Measurements from ENCODE around the gene POLR1G. TPM values are rescaled to one million over a fixed set of nuclear protein-coding genes. Genes with fewer than 3 reads are reported as not detected.

Gene POLR1G
- total RNA-seq, 1 donor from 2014 or later, result 26.5 TPM

GRCh38 chr19:45440259-45440638 is 33.8 kb downstream of the POLR1G start:
- Mint-ChIP-seq H3K27ac (peak overlapping the region; percentile 83), H3K36me3 (ENCODE audit: low read depth) (no peaks in the 10 kb centered on the region), H3K4me3 (peak overlapping the region; percentile 80), H3K27me3 (peaks cover 6% of the 10 kb centered on the region), H3K4me1 (peaks cover 29% of the 10 kb centered on the region), H3K9me3 (no peaks in the 10 kb centered on the region)
- intact Hi-C loops (cut with micrococcal nuclease), result no loop called here
- DNase-seq, result peak; percentile 64

GRCh38 chr19:45440873-45441654 is 34.6 kb downstream of the POLR1G start:
- Mint-ChIP-seq H3K27ac (peak overlapping the region; percentile 46), H3K4me3 (peak overlapping the region; percentile 80)
- no peak for DNase-seq

GRCh38 chr19:45442408-45442777 is 35.9 kb downstream of the POLR1G start:
- no peaks in the 10 kb centered on the region for H3K36me3 Mint-ChIP-seq (ENCODE audit: low read depth)
- H3K27ac Mint-ChIP-seq, result peak overlapping the region; percentile 36
- intact Hi-C loops (cut with micrococcal nuclease), result no loop called here
- peak overlapping the region; percentile 90 for H3K4me3 Mint-ChIP-seq
- H3K4me1 Mint-ChIP-seq, result peaks cover 32% of the 10 kb centered on the region
- H3K27me3 Mint-ChIP-seq, result peaks cover 6% of the 10 kb centered on the region
- H3K9me3 Mint-ChIP-seq, result no peaks in the 10 kb centered on the region
- no peak for DNase-seq

More at GRCh38 chr19:45440873-45441654, 34.6 kb downstream of the POLR1G start:
- Mint-ChIP-seq H3K36me3 (ENCODE audit: low read depth) (no peaks in the 10 kb centered on the region), H3K9me3 (no peaks in the 10 kb centered on the region), H3K4me1 (peaks cover 29% of the 10 kb centered on the region), H3K27me3 (peaks cover 6% of the 10 kb centered on the region)
- intact Hi-C loops (cut with micrococcal nuclease), result no loop called here

GRCh38 chr19:45442778-45443461 is 36.5 kb downstream of the POLR1G start:
- Mint-ChIP-seq H3K27me3 (peaks cover 6% of the 10 kb centered on the region), H3K36me3 (ENCODE audit: low read depth) (no peaks in the 10 kb centered on the region), H3K9me3 (no peaks in the 10 kb centered on the region), H3K4me1 (peaks cover 35% of the 10 kb centered on the region), H3K4me3 (peak overlapping the region; percentile 90), H3K27ac (peak overlapping the region; percentile 78)
- intact Hi-C loops (cut with micrococcal nuclease), result loop anchor here (1.0 kb wide), 1 partner anchor 8 kb away; no protein-coding TSS in a partner anchor
- peak; percentile 79 for DNase-seq

GRCh38 chr19:45443462-45444317 is 37.2 kb downstream of the POLR1G start:
- intact Hi-C loops (cut with micrococcal nuclease), result loop anchor here (1.0 kb wide), 1 partner anchor 8 kb away; no protein-coding TSS in a partner anchor
- Mint-ChIP-seq H3K4me1 (peaks cover 35% of the 10 kb centered on the region), H3K9me3 (no peaks in the 10 kb centered on the region), H3K36me3 (ENCODE audit: low read depth) (no peaks in the 10 kb centered on the region), H3K4me3 (peak overlapping the region; percentile 90), H3K27me3 (peaks cover 6% of the 10 kb centered on the region), H3K27ac (peak overlapping the region; percentile 91)
- DNase-seq, result peak; percentile 86

- Mint-ChIP-seq H3K4me3 (peak overlapping the region; percentile 90), H3K4me1 (peaks cover 40% of the 10 kb centered on the region), H3K36me3 (ENCODE audit: low read depth) (no peaks in the 10 kb centered on the region), H3K27ac (peak overlapping the region; percentile 75), H3K27me3 (peaks cover 6% of the 10 kb centered on the region), H3K9me3 (no peaks in the 10 kb centered on the region)
- intact Hi-C loops (cut with micrococcal nuclease), result no loop called here
- peak; percentile 96 for DNase-seq
Observed at GRCh38 chr19:45444318-45445041, 38.0 kb downstream of the POLR1G start.

GRCh38 chr19:45445139-45445538 is 38.7 kb downstream of the POLR1G start:
- no peak for DNase-seq
- Mint-ChIP-seq H3K27ac (peak overlapping the region; percentile 4), H3K9me3 (no peaks in the 10 kb centered on the region), H3K4me1 (peaks cover 44% of the 10 kb centered on the region), H3K36me3 (ENCODE audit: low read depth) (no peaks in the 10 kb centered on the region), H3K4me3 (peak overlapping the region; percentile 35), H3K27me3 (peaks cover 6% of the 10 kb centered on the region)
- intact Hi-C loops (cut with micrococcal nuclease), result no loop called here

GRCh38 chr19:45446295-45446694 is 39.9 kb downstream of the POLR1G start:
- H3K27me3 Mint-ChIP-seq, result peaks cover 8% of the 10 kb centered on the region
- peak; percentile 74 for DNase-seq
- no peak overlapping the region for H3K27ac Mint-ChIP-seq
- H3K4me1 Mint-ChIP-seq, result peaks cover 41% of the 10 kb centered on the region
- H3K36me3 Mint-ChIP-seq (ENCODE audit: low read depth), result no peaks in the 10 kb centered on the region
- H3K4me3 Mint-ChIP-seq, result no peak overlapping the region
- intact Hi-C loops (cut with micrococcal nuclease), result no loop called here
- no peaks in the 10 kb centered on the region for H3K9me3 Mint-ChIP-seq

- no peak for DNase-seq
- Mint-ChIP-seq H3K9me3 (no peaks in the 10 kb centered on the region), H3K4me3 (no peak overlapping the region), H3K36me3 (ENCODE audit: low read depth) (no peaks in the 10 kb centered on the region), H3K27ac (no peak overlapping the region), H3K4me1 (peaks cover 47% of the 10 kb centered on the region), H3K27me3 (peaks cover 13% of the 10 kb centered on the region)
- intact Hi-C loops (cut with micrococcal nuclease), result no loop called here
Observed at GRCh38 chr19:45446944-45447343, 40.5 kb downstream of the POLR1G start.

- intact Hi-C loops (cut with micrococcal nuclease), result no loop called here
- no peak overlapping the region for H3K27ac Mint-ChIP-seq
- no peak for DNase-seq
- H3K36me3 Mint-ChIP-seq (ENCODE audit: low read depth), result no peaks in the 10 kb centered on the region
- peaks cover 15% of the 10 kb centered on the region for H3K27me3 Mint-ChIP-seq
- peak overlapping the region; percentile 6 for H3K4me3 Mint-ChIP-seq
- H3K9me3 Mint-ChIP-seq, result no peaks in the 10 kb centered on the region
- peaks cover 41% of the 10 kb centered on the region for H3K4me1 Mint-ChIP-seq
Observed at GRCh38 chr19:45448425-45448756, 41.9 kb downstream of the POLR1G start.

- Mint-ChIP-seq H3K27ac (peak overlapping the region; percentile 31), H3K27me3 (peaks cover 19% of the 10 kb centered on the region), H3K4me3 (peak overlapping the region; percentile 14), H3K36me3 (ENCODE audit: low read depth) (no peaks in the 10 kb centered on the region), H3K4me1 (peaks cover 38% of the 10 kb centered on the region), H3K9me3 (no peaks in the 10 kb centered on the region)
- intact Hi-C loops (cut with micrococcal nuclease), result no loop called here
- DNase-seq, result no peak
Observed at GRCh38 chr19:45448887-45449299, 42.4 kb downstream of the POLR1G start.

GRCh38 chr19:45450012-45450333 is 43.5 kb downstream of the POLR1G start:
- H3K27ac Mint-ChIP-seq, result peak overlapping the region; percentile 100
- H3K36me3 Mint-ChIP-seq (ENCODE audit: low read depth), result no peaks in the 10 kb centered on the region
- no peaks in the 10 kb centered on the region for H3K9me3 Mint-ChIP-seq
- H3K4me1 Mint-ChIP-seq, result peaks cover 35% of the 10 kb centered on the region
- intact Hi-C loops (cut with micrococcal nuclease), result loop anchor here (1.0 kb wide), 1 partner anchor 19 kb away; no protein-coding TSS in a partner anchor
- no peak for DNase-seq
- peaks cover 18% of the 10 kb centered on the region for H3K27me3 Mint-ChIP-seq
- peak overlapping the region; percentile 97 for H3K4me3 Mint-ChIP-seq

- Mint-ChIP-seq H3K9me3 (no peaks in the 10 kb centered on the region), H3K27ac (peak overlapping the region; percentile 96), H3K4me1 (peaks cover 45% of the 10 kb centered on the region), H3K27me3 (peaks cover 18% of the 10 kb centered on the region), H3K36me3 (ENCODE audit: low read depth) (no peaks in the 10 kb centered on the region), H3K4me3 (peak overlapping the region; percentile 88)
- intact Hi-C loops (cut with micrococcal nuclease), result loop anchor here (1.0 kb wide), 2 partner anchors 8 to 27 kb away; no protein-coding TSS in a partner anchor
- peak; percentile 89 for DNase-seq
Observed at GRCh38 chr19:45451131-45451849, 44.8 kb downstream of the POLR1G start.
